ENCODE results near the gene SPRTN.
"Not testable (repeated sequence)": the region's sequence is repeated elsewhere in the genome, so short reads cannot be mapped to it uniquely, and the experiment has no call there.

The SPRTN gene

DNA sequence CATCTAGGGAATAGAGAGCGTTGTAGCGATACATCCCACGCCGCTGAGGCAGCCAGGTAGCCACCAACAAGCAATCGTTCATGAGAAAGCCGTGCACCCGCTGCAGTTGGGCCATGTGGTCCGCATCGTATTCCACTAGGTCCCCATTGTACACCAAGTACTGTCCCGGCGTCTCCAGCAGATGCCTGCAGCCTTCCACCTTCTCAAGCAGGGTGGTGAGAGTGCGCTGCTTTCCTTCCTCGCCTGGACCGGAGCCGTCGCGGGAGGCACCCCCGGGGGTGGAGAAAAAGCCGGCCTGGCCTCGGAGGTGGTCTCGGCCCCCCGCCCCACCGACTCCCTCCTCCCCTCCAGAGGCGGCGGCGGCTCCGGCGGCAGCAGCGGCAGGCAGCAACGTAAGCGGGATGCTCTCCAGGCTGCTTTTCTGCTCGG lies 1.0 kb upstream of the SPRTN start:
- DNase-seq (ENCODE audit: low spot score): no peak

- peak; percentile 97 for DNase-seq (ENCODE audit: low spot score)
Observed at GRCh38 chr1:231337472-231338269, 422 bp upstream of the SPRTN start, which contains the start of gene EXOC8. TSS of gene EXOC8 (minus strand) at chr1:231337852. CDS start at chr1:231337745, 107 bp downstream.

- no peak for DNase-seq (ENCODE audit: low spot score)
Observed at GRCh38 chr1:231340328-231341013, 2.4 kb downstream of the SPRTN start.

DNA sequence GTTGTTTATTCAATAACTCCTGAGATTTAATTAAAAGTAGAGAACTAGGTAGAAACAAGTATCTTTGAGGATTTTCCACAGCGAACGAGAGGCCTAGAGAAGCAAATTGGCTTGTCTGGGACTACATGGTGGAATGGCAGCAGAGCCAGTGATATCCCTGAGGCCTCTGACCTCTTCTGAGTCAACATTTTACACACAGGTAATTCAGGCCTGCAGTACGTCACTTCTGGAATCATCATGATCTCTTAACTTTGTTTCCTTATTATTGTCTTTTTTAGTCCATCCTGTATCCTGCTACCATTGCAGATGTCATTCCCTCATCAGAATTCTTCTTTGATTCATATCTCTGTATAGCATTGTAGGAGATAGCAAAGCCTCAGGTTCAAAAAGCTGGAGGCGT lies 9.9 kb downstream of the SPRTN start:
- DNase-seq (ENCODE audit: low spot score): no peak

DNA sequence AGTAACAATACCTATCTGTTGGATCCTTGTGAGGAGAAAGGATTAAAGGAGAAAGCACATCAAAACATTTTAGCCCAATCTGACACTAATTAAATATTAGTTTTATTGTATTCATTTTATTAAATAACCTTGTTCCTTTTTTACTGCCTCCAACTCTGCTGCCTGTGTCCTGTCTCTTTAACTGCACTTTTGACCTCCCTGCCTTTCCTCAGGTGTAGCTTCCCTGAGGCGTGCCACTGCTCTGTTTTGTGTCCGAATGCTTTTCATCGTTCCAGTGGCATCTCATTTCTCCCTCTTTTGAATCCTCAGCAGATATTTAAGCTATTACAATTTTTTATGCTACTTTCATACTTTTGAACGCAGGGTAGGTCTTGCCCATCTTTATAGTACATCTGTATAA lies 10.3 kb downstream of the SPRTN start:
- no peak for DNase-seq (ENCODE audit: low spot score)

DNA sequence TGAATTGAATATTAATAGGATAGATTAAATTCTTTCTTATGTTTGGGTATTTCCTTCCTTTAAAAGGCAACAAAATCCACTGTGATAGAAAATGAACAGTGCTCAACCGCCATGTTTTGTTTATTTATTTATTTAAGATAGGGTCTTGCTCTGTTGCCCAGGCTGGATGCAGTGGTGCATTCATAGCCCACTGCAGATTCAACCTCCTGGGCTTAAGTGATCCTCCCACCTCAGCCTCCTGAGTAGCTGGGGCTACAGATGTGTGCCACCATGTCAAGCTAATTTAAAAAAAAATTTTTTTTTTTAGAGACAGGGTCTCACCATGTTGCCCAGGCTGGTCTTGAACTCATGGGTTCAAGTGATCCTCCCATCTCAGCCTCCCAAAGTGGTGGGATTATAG lies 10.8 kb downstream of the SPRTN start:
- DNase-seq (ENCODE audit: low spot score): not testable (repeated sequence)

DNA sequence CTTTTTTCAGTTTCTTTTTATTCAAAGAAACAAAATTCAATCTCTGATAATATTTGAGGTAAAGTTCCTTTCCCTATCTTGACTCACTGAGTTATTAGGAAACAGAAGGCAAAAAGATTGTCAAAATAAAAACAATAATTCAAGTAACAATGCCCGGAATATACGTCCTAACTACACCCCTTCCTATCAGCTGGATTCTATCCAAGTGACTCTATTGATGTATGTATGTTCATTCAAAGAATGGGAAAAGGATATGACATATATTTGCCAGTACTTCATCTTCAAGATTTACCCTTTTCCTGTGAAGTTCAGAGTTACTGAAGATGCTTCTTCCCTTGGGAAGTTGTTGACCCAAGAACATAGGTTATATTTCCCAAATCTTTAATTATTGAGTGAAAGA lies 13.7 kb downstream of the SPRTN start:
- no peak for DNase-seq (ENCODE audit: low spot score)

- DNase-seq (ENCODE audit: low spot score): no peak
Observed at GRCh38 chr1:231353086-231353485, 15.0 kb downstream of the SPRTN start.

GRCh38 chr1:231354330-231355020 lies 16.4 kb downstream of the SPRTN start:
- DNase-seq (ENCODE audit: low spot score): no peak

DNA sequence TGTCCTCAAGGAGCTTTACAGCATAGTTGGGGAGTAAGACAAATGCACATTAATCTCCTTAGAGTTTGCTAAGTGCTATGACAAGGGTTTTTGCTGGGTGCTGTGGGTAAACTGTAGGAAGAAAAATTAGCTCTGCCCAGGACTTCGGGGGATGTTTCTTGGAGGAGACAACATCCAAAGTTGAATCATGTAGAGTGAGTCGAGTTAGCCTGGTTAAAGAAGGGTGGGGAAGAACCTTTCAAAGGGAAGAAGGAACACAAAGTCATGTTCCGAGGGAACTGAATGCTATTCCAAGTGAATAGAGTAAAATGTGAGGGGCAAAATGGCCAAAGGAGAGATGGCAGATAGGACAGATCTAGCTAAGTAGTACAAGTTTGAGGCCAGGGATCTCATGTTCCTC lies 17.1 kb downstream of the SPRTN start:
- no peak for DNase-seq (ENCODE audit: low spot score)

- no peak for DNase-seq (ENCODE audit: low spot score)
Observed at GRCh38 chr1:231357187-231357772, 19.2 kb downstream of the SPRTN start.

GRCh38 chr1:231357831-231358354 lies 19.8 kb downstream of the SPRTN start:
- peak; percentile 65 for DNase-seq (ENCODE audit: low spot score)

GRCh38 chr1:231359113-231359512 lies 21.0 kb downstream of the SPRTN start:
- DNase-seq (ENCODE audit: low spot score): no peak

- DNase-seq (ENCODE audit: low spot score): no peak
Observed at GRCh38 chr1:231362325-231362724, 24.2 kb downstream of the SPRTN start.

DNA sequence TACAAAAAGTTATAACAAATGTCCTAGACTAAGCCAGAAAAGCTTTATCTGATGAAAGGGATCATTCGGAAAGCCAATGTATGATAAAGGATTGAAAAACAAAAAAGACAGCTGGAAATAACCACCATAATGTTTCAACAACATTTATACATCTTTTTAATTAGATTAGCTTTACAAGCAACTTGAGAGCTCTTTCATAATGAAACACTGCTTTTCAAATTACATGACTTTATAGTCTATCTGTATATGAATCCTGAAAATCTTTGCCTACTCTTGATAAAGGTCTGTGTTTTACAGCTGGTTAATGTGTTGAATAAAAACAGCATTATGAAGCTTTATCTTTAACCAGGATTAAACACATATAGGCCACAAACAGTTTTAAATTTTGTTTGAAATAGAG lies 25.5 kb downstream of the SPRTN start:
- DNase-seq (ENCODE audit: low spot score): no peak

- no peak for DNase-seq (ENCODE audit: low spot score)
Observed at GRCh38 chr1:231364192-231364591, 26.1 kb downstream of the SPRTN start.

DNA sequence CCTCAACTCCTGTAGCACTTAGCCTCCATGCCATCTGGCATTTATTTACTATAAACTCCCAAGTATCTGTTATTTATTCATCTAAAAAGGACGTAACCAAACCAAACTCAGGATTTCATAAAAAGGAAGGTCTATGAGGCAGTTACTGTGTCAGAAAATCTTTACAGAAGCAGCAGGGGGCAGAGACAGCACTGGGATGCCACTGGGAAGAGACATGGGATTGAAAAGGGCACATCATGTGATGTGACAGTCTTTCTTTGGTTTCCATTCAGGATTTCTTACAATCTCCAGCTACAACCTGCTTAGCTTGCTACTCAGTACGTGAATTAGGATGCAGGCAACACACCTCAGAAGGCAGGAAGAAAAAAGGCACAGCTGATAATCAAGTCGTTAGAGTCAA lies 31.2 kb downstream of the SPRTN start:
- DNase-seq (ENCODE audit: low spot score): no peak

DNA sequence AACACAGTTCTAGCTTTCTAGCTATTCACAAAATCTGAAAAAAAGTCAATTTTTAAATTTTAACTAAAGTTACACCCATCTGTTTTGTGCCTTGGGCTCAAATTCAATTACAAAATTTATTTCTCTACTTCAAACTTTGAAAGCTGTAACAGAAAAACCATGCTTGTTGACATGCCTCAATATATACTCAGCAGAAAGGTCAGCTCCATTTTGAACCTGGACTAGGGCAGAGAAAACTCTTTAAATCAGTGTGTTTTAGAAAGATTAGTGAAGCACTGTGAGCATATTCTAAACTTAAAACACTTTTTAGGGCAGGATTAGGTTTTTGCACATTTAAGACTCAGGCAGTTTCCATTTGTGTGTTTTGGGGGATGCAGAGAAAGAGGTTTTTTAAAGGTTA lies 34.4 kb downstream of the SPRTN start:
- DNase-seq (ENCODE audit: low spot score): no peak

DNA sequence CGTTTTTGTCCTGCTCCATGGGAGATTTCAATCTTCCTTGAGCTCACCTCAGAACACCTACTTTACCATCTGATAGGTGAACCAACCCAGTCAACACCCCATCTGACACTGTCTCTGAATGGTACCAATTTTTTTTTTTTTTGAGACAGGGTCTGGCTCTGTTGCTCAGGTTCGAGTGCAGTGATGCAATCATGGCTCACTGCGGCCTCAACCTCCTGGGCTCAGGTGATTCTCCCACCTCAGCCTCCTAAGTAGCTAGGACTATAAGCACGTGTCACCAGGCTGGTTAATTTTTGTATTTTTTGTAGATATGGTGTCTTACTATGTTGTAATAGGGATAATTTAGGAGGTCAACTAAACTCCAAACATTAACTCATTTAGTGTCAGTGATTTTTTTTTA lies 36.3 kb downstream of the SPRTN start:
- DNase-seq (ENCODE audit: low spot score): no peak

DNA sequence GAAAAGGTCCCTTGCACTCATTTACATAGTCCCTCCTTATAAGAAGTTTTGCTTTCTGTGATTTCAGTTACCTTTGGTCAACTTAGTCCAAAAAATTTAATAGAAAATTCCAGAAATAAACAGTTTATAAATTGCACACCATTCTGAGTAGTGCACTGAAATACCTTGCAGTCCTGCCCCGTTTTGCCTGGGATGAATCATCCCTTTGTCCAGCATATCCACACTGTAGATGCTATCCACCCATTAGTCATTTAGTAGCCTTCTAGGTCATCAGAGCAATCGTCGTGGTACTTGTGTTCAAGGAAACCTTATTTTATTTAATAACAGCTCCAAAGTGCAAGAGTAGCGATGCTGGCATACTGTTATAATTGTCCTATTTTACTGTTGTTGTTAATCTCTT lies 38.0 kb downstream of the SPRTN start:
- DNase-seq (ENCODE audit: low spot score): no peak

DNA sequence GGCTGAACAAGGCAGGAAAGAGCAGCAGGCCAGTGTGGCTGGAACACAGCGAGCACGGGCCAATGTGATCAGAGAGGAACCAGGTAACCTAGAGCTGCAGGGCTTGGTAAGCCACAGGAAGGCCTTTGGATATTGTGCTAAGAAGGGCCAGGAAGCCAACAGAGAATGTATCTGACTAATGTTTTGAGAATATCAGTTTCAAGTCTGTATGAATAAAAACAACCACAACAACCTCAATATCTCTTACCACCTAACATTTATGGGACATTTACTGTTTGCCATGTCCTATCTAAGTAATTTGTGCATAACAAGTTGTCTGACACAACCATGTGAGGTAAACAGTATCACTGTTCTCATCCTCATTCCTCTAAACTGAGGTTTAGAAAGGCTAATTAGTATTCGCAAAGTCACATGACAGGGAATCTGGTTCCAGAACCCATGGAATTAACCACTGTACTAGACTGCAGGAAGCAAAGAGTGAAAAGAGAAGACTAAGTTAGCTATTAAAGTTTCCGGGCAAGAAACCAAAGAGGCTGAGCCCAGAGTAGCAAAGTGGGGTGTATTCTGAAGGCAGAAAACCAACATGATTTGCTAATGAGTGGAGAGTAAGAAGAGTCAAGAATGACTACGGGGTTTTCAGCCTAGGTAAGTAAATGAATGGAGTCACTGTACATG lies 38.9 kb downstream of the SPRTN start:
- DNase-seq (ENCODE audit: low spot score): no peak

DNA sequence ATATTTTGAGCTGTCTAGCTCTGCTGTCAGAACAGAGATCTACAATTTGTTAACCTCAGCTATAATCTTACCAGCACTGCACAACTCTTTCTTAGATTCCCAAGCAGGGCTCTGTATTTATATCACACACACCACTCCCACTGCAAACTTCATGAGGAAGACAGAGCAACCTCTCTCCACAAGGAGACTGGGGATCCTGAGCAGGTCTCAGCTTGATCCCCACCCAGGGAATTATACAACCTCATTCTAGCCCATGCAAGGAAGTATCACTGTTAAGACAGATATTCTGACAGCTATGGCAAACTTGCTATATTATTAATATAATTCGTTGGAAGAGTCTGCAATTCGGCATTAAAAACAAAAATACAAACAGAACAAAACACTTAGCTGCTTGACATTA lies 43.6 kb downstream of the SPRTN start:
- DNase-seq (ENCODE audit: low spot score): no peak
